ENCODE measurements around the gene RBP2.

RBP2 gene

GRCh38 chr3:139444446-139444845, 31.9 kb downstream of the RBP2 start:
- TF ChIP-seq POLR2A (IDR thresholded peaks at IDR 0.05; ENCODE audit: low read length) (no peak), GATA1 (IDR thresholded peaks at IDR 0.05; ENCODE audit: low read depth, low read length) (no peak)
- DNase-seq, result no peak

GRCh38 chr3:139443186-139443585, 33.1 kb downstream of the RBP2 start:
- TF ChIP-seq POLR2A (IDR thresholded peaks at IDR 0.05; ENCODE audit: low read length) (no peak), GATA1 (IDR thresholded peaks at IDR 0.05; ENCODE audit: low read depth, low read length) (no peak)
- DNase-seq, result no peak

GRCh38 chr3:139441656-139442055, 34.7 kb downstream of the RBP2 start:
- no peak for DNase-seq
- TF ChIP-seq GATA1 (IDR thresholded peaks at IDR 0.05; ENCODE audit: low read depth, low read length) (no peak), POLR2A (IDR thresholded peaks at IDR 0.05; ENCODE audit: low read length) (no peak)

DNA sequence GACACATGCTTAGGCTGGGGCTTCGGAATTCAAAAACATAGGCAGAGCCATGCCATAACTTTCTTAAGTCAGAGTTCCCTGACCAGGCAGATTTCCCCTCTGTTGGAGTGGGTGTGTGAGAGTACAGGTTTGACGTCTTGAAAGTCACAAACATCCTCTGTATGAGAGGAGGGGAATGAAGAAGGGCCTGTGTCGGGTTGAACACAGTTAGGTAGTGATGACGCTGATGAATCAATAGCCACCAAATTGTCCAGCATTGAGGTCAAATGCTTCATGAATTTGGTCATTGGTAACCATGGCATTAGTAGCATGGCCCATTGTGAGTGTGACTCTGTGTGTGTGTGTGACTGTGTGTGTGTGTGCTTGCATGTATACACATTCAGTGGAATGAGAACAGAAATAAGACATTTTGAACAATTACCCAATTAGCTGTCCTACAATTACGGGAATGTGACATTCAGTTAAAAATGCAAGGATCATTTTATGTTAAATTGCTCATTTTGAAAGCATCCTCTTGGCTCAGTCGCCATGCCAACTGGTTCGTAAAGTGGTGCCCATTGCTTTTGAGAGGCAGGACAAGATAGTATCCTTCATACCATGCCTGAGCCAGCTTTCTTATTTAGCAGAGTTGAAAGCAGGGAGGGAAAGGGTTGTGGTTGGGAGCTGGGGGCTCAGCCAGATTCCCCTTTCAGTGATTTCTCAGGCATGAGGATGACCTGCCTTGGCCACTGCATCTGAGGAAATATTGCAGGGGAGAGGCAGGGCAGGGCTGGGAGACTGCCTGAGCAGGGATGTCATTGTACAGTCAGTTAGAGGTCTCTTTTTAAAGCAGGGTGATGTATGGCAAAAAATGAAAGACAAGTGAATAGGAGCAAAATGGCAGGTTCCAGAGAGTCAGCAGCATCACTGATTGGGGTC, 35.4 kb downstream of the RBP2 start:
- no peak for DNase-seq
- no peak for TF ChIP-seq POLR2A (IDR thresholded peaks at IDR 0.05; ENCODE audit: low read length)
- TF ChIP-seq GATA1 (IDR thresholded peaks at IDR 0.05; ENCODE audit: low read depth, low read length), result no peak

DNA sequence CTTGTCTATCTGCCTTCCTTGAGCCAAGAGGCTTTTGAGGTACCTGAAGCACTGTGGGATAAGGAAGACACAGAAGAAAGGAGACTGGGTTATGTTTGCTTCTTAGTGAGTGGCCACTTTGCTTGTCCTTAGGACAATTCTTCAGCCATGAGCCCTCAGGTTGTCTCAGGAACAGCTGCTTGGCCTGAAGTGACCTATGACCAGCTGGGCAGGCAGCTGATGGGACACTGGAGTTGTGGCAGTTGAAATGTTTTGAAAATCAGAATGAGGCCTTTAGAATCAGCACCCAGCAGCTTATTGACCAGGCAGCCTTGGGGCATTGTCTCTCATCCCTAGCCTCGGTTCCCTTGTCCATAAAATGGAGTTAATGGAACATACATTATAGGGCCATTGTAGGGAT, 37.0 kb downstream of the RBP2 start:
- no peak for DNase-seq
- TF ChIP-seq POLR2A (IDR thresholded peaks at IDR 0.05; ENCODE audit: low read length) (no peak), GATA1 (IDR thresholded peaks at IDR 0.05; ENCODE audit: low read depth, low read length) (no peak)

DNA sequence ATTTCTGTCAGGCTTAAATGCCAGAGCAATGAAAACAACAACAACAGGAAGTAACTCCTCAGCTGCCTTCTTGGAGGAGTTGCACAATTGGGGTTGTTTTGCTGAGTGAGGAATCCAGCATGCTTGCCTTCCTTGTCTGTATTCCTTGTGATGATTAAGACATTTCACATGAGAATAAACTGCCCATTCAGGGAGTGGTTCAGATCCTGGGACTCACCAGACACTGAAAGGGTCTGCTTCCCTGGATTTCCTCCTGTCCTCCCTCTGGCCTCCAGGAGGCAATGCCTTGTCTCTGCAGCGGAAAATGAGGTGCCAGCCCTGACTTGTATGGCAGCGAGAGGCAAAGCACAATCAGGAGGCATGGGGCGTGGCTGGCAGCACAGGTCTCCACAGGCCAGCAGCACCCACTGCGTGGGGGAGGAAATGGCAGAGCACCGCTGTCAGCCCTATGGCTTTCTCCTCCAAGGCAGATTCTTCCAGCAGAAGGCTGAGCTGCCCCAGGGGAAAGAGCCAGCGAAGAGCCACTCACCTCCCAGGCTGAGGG, 41.5 kb downstream of the RBP2 start:
- no peak for DNase-seq
- TF ChIP-seq POLR2A (IDR thresholded peaks at IDR 0.05; ENCODE audit: low read length) (no peak), GATA1 (IDR thresholded peaks at IDR 0.05; ENCODE audit: low read depth, low read length) (no peak)

DNA sequence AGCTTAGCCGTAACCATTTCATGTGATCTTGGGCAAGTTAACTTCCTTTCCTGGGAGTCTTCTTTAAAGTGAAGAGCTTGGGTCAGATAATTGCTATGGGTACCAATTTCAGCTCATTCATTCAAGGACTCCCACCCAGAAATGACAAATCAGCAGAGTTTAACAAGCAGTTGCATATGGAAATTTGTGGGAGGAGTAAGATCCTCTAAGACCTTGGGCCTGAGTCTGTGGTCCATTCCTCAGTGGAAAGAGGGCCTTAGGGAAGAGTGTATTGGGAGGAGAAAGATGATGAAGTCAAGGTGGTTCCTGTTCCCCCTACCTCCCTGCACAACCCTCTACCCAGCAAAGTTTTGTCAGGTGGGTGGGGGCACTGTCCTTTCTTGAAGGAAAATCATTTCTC, 42.1 kb downstream of the RBP2 start:
- TF ChIP-seq GATA1 (IDR thresholded peaks at IDR 0.05; ENCODE audit: low read depth, low read length) (no peak), POLR2A (IDR thresholded peaks at IDR 0.05; ENCODE audit: low read length) (no peak)
- DNase-seq, result no peak

GRCh38 chr3:139433089-139433488, 43.2 kb downstream of the RBP2 start:
- TF ChIP-seq GATA1 (IDR thresholded peaks at IDR 0.05; ENCODE audit: low read depth, low read length), result no peak
- DNase-seq, result no peak

DNA sequence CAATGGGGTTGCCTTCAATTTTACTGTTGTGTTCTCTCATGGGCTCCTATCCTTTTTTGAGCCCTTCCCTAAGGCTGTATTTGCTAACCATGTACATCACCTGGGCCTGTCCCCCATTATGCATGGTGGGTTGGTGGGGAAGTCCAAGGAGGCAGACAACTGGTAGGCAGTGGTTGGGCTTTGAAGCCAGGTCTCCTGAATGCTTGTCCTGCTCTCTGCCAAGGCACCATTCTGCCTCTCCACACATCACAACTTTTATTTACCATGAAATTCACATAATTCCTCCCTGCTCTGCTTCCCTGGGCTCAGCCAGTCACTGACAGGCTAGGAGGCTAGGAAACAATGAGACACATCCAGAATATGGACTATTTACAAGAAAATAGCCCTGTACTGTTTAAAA, 45.8 kb downstream of the RBP2 start:
- no peak for DNase-seq
- no peak for TF ChIP-seq POLR2A (IDR thresholded peaks at IDR 0.05; ENCODE audit: low read length)
- no peak for TF ChIP-seq GATA1 (IDR thresholded peaks at IDR 0.05; ENCODE audit: low read depth, low read length)

GRCh38 chr3:139427283-139428060, 48.8 kb downstream of the RBP2 start:
- peak; percentile 61 to 74 for DNase-seq
- TF ChIP-seq GATA1 (IDR thresholded peaks at IDR 0.05; ENCODE audit: low read depth, low read length) (no peak), POLR2A (IDR thresholded peaks at IDR 0.05; ENCODE audit: low read length) (no peak)

DNA sequence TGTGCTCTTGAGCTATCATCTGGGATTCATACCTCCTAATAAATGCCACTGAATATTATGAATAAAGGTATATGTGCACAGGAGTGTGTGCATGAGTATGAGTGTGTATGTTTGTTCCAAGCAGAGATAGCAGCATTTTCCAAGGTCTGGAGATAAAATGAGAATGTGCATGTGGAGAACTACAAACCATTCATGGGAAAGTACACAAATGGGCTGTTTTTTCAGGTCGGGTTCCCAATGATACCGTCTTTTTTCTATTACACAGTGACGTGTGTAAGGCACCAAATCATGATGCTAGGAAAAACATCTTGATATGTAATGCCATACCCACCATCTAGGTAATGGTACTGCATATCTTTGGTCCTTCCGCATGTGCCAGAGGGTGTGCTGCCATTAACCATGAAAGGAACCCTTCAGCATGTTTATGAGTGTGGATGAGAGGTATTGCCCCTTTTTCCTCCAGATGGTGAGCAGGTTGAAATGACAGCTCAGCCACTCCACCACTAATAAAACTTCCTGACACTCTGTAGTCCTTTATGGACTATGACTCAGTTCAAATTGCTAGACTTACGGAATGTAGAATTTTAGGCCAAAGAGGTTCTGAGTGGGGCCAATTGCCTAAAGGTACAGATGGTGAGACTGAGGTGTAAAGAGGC, 50.4 kb downstream of the RBP2 start:
- no peak for TF ChIP-seq GATA1 (IDR thresholded peaks at IDR 0.05; ENCODE audit: low read depth, low read length)
- TF ChIP-seq POLR2A (IDR thresholded peaks at IDR 0.05; ENCODE audit: low read length), result no peak
- no peak for DNase-seq

DNA sequence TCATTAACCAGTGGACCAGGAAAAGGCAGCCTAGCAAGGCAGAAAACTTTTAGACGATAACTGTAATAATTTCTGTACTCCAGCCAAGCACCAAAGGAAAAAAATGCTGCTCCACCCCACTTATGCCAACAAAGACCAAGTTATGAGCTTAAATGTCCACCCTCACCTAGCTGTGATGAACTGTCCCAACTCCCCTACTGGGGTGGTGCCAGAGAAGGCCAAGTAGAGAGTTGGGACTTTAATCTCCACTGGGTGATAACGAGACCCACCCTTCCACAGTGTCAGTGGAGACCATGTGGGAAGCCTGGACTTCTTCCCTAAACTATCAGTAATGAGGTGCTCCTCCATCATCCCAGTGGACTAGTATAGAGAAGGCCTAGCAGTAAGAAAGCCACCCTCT, 53.1 kb downstream of the RBP2 start:
- TF ChIP-seq GATA1 (IDR thresholded peaks at IDR 0.05; ENCODE audit: low read depth, low read length) (no peak), POLR2A (IDR thresholded peaks at IDR 0.05; ENCODE audit: low read length) (no peak)
- no peak for DNase-seq

DNA sequence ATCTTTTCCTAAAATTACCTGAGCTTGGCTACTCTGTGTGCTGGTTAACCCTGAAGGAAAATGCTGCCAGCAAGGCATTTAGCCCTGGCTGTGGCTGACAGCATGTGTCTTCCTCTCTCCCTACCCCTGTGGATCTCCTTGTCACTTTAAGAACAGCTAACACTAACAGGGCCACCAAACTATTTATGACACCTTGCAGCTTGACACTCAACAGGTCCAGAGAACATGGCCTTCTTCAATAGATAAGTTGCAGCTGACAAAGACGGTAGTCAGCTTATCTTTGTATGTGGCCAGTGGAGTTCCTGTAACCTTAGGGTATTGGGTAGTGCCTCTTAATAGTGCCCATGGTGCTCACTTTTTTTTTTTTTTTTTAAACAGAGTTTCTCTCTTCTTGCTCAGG, 54.9 kb downstream of the RBP2 start:
- TF ChIP-seq POLR2A (IDR thresholded peaks at IDR 0.05; ENCODE audit: low read length) (no peak), GATA1 (IDR thresholded peaks at IDR 0.05; ENCODE audit: low read depth, low read length) (no peak)
- peak in 1 of 2 experiments; percentile 7 for DNase-seq

DNA sequence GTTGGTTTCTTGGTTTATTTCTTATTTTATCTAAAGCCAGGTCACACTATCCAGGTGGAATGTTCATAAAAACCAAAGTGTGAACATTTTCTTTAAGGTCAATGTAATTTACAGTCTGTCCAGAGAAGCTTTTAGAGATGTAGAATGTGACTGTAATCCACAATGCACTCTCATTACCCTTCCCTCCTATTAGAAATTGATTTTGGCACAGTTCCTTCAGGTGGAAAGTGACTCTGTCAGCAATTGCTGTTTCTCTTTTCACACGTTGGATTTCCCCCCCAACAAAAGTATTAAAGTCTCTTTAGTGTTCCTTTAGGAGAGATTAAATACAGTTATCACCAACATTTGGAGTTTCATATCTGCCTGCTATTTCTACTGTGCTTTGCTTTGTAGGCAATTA, 55.3 kb downstream of the RBP2 start:
- TF ChIP-seq GATA1 (IDR thresholded peaks at IDR 0.05; ENCODE audit: low read depth, low read length) (no peak), POLR2A (IDR thresholded peaks at IDR 0.05; ENCODE audit: low read length) (no peak)
- DNase-seq, result no peak

Measured in erythroblast (primary cell).